Gastrocnemius medialis (tissue), 4 donors: ENCODE results near the gene TXNRD3.

Source experiments
- POLR2A ChIP-seq, 2 donors: fragments of 450-650 bp; IDR thresholded peaks; one replicate each; pipeline ENCODE4 v1.6.1; 2017; ENCODE audit warnings: antibody characterized with exemption in 2 of 2, mild to moderate bottlenecking in 2 of 2, moderate library complexity in 2 of 2
- TF ChIP-seq, protein P1 (sequence below), 5 experiments: fragments of 450-650 bp in 3 of 5; fragments of 200-600 bp in 2 of 5; sonication (generic) in 2 of 5; IDR thresholded peaks in 4 of 5; conservative IDR thresholded peaks in 1 of 5; 1 replicate in 4 of 5; 2 replicates in 1 of 5; pipeline ENCODE4 v1.5.1; 2016 to 2019; ENCODE audit warnings: antibody characterized with exemption in 5 of 5, mild to moderate bottlenecking in 3 of 5, moderate library complexity in 3 of 5

DNA sequence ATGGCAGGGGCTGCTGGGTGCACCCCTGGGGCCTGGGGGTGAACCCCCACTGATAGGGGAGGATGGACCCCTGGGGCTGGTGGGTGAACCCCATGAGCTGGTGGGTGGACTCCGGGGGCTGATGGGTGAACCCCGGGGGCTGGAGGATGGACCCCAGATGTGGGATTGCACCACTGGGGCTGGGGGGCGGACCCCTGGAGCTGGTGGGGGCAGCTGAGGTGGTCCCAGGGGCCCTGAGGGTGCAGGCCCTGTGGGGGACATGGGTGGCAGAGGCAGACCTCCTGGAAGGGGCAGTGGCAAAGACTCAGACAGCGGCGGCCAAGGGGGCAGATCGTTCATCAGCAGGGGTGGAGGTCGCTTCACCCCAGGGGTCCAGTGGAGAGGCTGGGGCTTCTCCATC is 17.4 kb upstream of the TXNRD3 start:
- TF ChIP-seq POLR2A (IDR thresholded peaks at IDR 0.05) = no peak
- TF ChIP-seq, protein P1, sequence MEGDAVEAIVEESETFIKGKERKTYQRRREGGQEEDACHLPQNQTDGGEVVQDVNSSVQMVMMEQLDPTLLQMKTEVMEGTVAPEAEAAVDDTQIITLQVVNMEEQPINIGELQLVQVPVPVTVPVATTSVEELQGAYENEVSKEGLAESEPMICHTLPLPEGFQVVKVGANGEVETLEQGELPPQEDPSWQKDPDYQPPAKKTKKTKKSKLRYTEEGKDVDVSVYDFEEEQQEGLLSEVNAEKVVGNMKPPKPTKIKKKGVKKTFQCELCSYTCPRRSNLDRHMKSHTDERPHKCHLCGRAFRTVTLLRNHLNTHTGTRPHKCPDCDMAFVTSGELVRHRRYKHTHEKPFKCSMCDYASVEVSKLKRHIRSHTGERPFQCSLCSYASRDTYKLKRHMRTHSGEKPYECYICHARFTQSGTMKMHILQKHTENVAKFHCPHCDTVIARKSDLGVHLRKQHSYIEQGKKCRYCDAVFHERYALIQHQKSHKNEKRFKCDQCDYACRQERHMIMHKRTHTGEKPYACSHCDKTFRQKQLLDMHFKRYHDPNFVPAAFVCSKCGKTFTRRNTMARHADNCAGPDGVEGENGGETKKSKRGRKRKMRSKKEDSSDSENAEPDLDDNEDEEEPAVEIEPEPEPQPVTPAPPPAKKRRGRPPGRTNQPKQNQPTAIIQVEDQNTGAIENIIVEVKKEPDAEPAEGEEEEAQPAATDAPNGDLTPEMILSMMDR (IDR thresholded peaks at IDR 0.05 in 4 of 5, conservative IDR thresholded peaks at IDR 0.05 in 1 of 5) = no peak
